Coronary artery (tissue), 2 donors: Measurements from ENCODE around the gene KCNQ5.

ENCODE experiments used
- DNase-seq: peaks from one replicate; pipeline ENCODE4 v3.0.0-alpha.2; 2017; ENCODE audit warnings: low spot score
- H3K27ac ChIP-seq, 2 donors: fragments of 200-600 bp; sonication (generic); one replicate each; pipeline ENCODE4 v1.5.1; 2016 to 2019
- H3K4me3 ChIP-seq: fragments of 200-600 bp; sonication (generic); 2 replicates; pipeline ENCODE4 v1.5.1; 2016; ENCODE audit warnings: mild to moderate bottlenecking, moderate library complexity
- CTCF ChIP-seq: fragments of 200-600 bp; sonication (generic); IDR thresholded peaks from one replicate; pipeline ENCODE4 v1.5.1; 2019; ENCODE audit warnings: antibody characterized with exemption

The KCNQ5 gene

GRCh38 chr6:73030257-73030656 lies 408.4 kb downstream of the KCNQ5 start:
- H3K27ac ChIP-seq, result no peak overlapping the region
- TF ChIP-seq CTCF, result no peak
- no peak for DNase-seq
- no peak overlapping the region for H3K4me3 ChIP-seq

GRCh38 chr6:73030791-73031782 lies 409.2 kb downstream of the KCNQ5 start:
- H3K4me3 ChIP-seq, result no peak overlapping the region
- DNase-seq, result no peak
- H3K27ac ChIP-seq, result no peak overlapping the region
- no peak for TF ChIP-seq CTCF

GRCh38 chr6:73032586-73032985 lies 410.7 kb downstream of the KCNQ5 start:
- no peak for TF ChIP-seq CTCF
- no peak overlapping the region for H3K27ac ChIP-seq
- no peak for DNase-seq
- no peak overlapping the region for H3K4me3 ChIP-seq

GRCh38 chr6:73036689-73037088 lies 414.8 kb downstream of the KCNQ5 start:
- no peak overlapping the region for H3K27ac ChIP-seq
- no peak overlapping the region for H3K4me3 ChIP-seq
- no peak for DNase-seq
- TF ChIP-seq CTCF, result no peak

GRCh38 chr6:73041051-73041450 lies 419.2 kb downstream of the KCNQ5 start:
- no peak for DNase-seq
- H3K27ac ChIP-seq, result no peak overlapping the region
- TF ChIP-seq CTCF, result no peak
- H3K4me3 ChIP-seq, result no peak overlapping the region

GRCh38 chr6:73042892-73043291 lies 421.0 kb downstream of the KCNQ5 start:
- H3K27ac ChIP-seq, result no peak overlapping the region
- TF ChIP-seq CTCF, result no peak

GRCh38 chr6:73043446-73043845 lies 421.6 kb downstream of the KCNQ5 start:
- no peak overlapping the region for H3K4me3 ChIP-seq
- no peak for TF ChIP-seq CTCF
- H3K27ac ChIP-seq, result no peak overlapping the region
- DNase-seq, result no peak

More at GRCh38 chr6:73042892-73043291, 421.0 kb downstream of the KCNQ5 start:
- DNase-seq, result no peak
- H3K4me3 ChIP-seq, result no peak overlapping the region
